ENCODE data around the gene ZNF660. TPM values are rescaled to one million over a fixed set of nuclear protein-coding genes. Genes with fewer than 3 reads are reported as not detected.
A peak's percentile ranks its signal among the peaks of the same experiment; 100 is the strongest.

The ZNF660 gene
- total and polyA plus RNA-seq, 9 of the 15 experiments (the other 6 are each of a cell fraction or from before 2014, with no cell fraction given), result 0.06 to 0.65 (median 0.17) TPM

DNA sequence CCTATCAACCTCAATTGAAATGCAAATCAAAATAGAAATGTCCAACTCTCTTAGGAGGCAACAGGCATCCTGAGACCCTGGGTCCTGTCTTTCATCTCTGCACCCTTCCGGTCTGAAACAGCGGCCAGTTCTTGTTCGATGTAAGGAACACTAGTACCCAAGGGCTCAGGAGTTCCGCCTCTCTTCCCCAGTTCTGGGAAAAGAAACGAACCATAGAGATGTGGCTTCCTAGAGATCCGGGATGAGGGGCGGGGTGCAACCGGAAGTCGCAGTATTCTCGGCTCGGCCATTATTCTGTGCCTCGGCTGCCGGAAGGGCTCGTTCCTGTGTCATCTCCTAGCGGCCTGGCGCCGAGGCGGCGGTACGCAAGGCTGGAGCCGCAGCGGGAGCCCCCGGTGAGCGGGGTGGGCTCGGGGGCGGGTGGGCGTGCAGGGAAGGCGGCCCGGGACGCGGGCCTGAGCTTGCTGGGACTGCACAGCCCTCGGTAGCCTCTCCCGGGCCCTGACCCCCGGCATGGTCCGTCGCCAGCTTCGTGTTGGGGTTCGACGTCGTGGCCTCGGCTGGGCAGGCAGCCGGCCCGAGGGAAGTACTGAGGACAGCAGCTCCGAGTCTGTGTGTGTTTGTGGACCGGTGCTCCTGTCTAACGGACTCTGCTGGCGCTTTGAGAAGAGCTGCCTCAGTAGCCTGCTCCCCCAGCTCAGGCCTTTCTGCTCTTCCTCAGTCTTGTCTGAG, 40.2 kb downstream of the ZNF660 start, which contains the start of gene ZNF197 (continued):
- TF ChIP-seq BACH1 (tag; IDR thresholded peaks at IDR 0.05) (no peak), ZNF212 (CRISPR knock-in tag; IDR thresholded peaks at IDR 0.05) (no peak), ZNF175 (CRISPR knock-in tag; IDR thresholded peaks at IDR 0.05; ENCODE audit: low read depth) (peak; percentile 82; the same call in 1 of the 2 replicates), ZFPM2 (CRISPR knock-in tag; IDR thresholded peaks at IDR 0.05) (no peak), SRSF1 (IDR thresholded peaks at IDR 0.05; ENCODE audit: low read depth, low read length) (no peak), MGA (IDR thresholded peaks at IDR 0.05) (peak; percentile 97), CBX3 (IDR thresholded peaks at IDR 0.05; ENCODE audit: borderline replicate concordance in 1 of 2, low read length in 2 of 2) (peak in 1 of 2 experiments; percentile 54; a peak in 1 of 3 replicates), ZSCAN32 (CRISPR knock-in tag; IDR thresholded peaks at IDR 0.05) (no peak), HDAC3 (IDR thresholded peaks at IDR 0.05; ENCODE audit: borderline replicate concordance, partially characterized antibody) (no peak), NR2C1 (IDR thresholded peaks at IDR 0.05) (peak; percentile 74), NR2C1 (tag; IDR thresholded peaks at IDR 0.05) (peak; percentile 82), ELF4 (CRISPR knock-in tag; IDR thresholded peaks at IDR 0.05) (peak; percentile 76; the same call in 1 of the 2 replicates)
- TF ChIP-seq, protein P1, sequence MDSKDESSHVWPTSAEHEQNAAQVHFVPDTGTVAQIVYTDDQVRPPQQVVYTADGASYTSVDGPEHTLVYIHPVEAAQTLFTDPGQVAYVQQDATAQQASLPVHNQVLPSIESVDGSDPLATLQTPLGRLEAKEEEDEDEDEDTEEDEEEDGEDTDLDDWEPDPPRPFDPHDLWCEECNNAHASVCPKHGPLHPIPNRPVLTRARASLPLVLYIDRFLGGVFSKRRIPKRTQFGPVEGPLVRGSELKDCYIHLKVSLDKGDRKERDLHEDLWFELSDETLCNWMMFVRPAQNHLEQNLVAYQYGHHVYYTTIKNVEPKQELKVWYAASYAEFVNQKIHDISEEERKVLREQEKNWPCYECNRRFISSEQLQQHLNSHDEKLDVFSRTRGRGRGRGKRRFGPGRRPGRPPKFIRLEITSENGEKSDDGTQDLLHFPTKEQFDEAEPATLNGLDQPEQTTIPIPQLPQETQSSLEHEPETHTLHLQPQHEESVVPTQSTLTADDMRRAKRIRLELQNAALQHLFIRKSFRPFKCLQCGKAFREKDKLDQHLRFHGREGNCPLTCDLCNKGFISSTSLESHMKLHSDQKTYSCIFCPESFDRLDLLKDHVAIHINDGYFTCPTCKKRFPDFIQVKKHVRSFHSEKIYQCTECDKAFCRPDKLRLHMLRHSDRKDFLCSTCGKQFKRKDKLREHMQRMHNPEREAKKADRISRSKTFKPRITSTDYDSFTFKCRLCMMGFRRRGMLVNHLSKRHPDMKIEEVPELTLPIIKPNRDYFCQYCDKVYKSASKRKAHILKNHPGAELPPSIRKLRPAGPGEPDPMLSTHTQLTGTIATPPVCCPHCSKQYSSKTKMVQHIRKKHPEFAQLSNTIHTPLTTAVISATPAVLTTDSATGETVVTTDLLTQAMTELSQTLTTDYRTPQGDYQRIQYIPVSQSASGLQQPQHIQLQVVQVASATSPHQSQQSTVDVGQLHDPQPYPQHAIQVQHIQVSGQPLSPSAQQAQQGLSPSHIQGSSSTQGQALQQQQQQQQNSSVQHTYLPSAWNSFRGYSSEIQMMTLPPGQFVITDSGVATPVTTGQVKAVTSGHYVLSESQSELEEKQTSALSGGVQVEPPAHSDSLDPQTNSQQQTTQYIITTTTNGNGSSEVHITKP (IDR thresholded peaks at IDR 0.05; ENCODE audit: partially characterized antibody), result no peak
